ENCODE data around the gene FBXL5.
A peak's percentile ranks its signal among the peaks of the same experiment; 100 is the strongest.
"Not testable (repeated sequence)": the region's sequence is repeated elsewhere in the genome, so short reads cannot be mapped to it uniquely, and the experiment has no call there.

Gene FBXL5

DNA sequence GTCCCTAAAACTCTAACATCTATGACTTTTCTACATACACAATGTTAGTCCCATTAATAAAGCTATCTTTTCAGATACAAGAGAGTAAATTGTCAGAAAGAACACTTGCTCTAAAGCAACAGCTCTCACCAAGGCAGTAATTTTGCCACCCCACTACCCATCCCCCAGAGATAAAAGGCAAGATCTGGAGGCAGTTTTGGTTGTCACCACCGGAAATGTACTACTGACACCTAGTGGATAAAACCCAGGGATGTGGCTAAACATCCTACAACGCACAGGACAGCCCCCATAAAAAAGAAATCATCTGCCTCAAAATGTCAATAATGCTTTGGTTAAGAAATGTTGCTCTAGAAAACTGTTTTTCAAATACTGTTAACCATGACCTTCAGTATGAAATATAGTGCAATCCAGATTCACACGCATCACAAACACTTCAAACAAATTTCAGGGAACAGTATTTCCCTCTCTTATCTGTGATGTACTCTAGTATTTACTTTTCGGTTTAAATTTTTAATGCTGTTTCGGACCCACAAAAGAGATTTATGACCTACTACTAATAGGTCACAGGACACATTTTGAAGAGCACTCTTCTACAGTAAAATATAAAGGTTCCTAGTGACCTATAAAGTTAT, 5.1 kb downstream of the FBXL5 start:
- peak; percentile 60 for DNase-seq

DNA sequence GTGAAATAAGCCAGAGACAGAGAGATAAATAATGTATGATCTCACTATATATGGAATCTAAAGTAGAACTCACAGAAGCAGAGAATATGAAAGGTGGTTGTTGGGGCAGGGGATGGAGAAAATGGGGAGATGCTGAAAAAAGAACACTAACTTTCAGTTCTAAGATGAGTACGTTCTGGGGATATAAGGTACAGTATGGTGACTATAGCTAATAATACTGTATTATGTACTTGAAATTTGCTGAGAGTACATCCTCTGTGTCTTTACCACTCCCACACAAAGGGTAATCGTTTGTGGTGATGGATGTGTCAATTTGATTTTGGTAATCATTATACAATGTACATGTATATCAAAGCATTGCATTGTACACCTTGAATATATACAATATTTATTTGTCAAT, 6.6 kb downstream of the FBXL5 start:
- no peak for DNase-seq

DNA sequence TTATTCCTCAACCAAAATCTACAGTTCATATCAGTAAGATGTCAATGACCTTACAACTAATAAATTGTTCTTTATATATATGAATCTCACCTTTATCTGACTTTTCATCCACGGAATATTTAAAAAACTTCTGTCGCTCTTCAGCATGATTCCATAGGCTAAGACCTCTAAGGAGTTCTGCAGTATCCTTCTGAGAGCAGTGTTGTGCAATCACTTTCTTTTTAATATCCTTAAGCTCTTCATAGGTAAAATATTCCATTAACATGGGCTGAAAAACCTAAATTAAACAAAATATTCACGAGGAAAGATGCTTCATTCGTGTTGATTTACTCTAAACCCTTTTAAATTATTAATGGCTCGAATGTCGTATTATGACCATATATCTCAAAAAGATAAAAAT, 16.7 kb downstream of the FBXL5 start:
- no peak for DNase-seq

DNA sequence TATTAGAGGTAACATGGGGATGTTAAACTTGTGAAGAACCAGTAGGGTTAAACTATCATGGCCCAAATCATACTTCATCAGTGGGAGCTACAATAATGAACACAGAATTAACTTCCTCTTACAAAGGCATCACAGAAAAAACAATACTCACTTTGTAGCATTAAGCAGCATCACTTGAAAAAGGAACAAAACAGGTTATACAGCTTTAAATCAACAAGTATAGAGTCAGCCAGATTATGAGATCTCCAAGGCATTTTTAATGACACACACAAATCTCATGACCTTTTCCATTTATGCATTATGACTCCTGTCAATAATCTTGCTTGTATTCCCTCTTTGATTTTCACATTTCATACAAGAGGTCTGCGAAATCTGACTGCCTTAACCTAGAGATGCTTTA, 18.3 kb downstream of the FBXL5 start:
- no peak for DNase-seq

DNA sequence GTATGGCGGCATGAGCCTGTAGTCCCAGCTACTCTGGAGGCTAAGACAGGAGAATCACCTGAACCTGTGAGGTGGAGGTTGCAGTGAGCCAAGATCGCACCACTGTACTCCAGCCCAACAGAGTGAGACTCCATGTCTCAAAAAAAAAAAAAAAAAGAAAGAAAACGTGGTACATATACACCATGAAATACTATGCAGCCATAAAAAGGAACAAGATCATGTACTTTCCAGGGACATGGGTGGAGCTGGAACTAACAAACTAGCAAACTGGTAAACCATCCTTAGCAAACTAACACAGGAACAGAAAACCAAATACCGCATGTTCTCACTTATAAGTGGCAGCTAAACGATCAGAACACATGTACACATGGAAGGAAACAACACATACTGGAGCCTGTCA, 37.8 kb downstream of the FBXL5 start:
- not testable (repeated sequence) for DNase-seq

DNA sequence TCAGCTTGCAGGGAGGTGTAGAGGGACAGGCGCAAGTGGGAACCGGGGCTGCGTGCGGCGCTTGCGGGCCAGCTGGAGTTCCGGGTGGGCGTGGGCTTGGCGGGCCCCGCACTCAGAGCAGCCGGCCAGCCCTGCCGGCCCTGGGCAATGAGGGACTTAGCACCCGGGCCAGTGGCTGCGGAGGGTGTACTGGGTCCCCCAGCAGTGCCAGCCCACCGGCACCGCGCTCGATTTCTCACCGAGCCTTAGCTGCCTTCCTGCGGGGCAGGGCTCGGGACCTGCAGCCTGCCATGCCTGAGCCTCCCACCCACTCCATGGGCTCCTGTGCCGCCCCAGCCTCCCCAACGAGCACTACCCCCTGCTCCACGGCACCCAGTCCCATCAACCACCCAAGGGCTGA, 40.3 kb downstream of the FBXL5 start:
- not testable (repeated sequence) for DNase-seq

DNA sequence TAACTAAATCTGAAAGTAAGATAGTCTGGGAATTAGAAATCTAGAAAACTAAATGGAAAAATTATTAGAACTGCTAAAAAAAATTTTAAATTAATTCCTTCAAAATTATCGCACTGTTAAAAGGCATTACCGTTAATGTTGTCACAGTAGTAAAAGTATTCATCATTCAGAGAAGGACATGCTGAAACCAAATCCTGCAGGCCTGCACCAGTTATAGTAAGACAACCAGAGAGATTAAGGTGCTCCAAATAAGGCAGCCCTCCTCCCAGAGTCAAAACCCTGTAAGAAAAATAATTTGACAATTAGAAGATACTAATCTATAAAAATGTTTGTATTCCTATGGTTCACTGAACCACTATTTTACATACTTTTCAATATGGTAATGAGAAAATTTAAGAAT, 43.0 kb downstream of the FBXL5 start:
- no peak for DNase-seq

DNA sequence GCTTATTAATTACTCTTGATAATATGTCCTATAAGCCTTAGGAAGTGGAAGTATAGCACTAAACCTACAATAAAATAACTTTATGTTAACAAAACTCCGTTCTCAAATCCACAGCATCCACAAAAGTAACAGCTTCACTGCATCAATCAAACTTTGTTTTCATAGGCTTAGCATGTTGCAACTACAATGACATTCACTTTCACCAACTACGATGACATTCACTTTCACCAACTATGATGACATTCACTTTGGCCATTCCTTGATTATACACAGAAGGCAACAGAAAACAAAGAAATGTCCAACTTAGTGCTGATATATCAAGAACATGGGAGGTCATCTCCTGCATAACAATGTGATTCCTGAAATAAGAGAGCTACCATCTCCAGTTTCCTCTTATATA, 44.3 kb downstream of the FBXL5 start:
- DNase-seq: no peak

DNA sequence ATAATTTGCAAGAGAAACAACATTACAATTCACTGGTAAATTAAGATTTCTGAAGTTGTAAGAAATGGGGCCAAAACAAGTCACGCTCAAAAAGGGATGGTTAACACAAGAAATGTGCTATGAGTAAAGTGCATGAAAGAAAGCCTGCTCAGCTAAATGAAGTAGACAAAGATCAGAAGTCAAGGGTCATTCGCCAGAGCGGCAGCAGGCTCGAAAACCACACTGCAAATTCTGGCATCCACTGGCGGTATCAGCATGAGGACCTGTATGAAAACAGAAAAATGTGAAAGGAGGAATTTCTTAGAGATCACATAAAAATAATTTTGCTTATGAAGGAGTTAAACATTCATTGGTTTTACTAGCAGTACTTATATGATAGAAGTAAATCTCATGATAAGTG, 49.6 kb downstream of the FBXL5 start:
- no peak for DNase-seq

DNA sequence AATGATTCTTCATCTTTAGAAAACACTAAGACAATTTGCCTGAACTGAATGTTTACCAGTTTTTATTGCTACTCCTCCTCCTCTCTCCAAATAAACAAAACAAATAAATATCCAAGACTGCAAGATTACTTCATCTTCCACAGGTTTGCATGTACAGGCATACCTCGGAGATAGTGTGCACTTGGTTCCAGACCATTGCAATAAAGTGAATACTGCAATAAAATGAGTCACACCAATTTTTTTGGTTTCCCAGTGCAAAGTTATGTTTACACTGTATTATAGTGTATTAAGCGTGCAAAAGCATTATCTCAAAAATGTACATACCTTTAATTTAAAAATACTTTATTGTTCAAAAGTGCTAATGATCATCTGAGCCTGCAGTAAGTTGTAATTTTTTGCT, 53.3 kb downstream of the FBXL5 start:
- DNase-seq: no peak

DNA sequence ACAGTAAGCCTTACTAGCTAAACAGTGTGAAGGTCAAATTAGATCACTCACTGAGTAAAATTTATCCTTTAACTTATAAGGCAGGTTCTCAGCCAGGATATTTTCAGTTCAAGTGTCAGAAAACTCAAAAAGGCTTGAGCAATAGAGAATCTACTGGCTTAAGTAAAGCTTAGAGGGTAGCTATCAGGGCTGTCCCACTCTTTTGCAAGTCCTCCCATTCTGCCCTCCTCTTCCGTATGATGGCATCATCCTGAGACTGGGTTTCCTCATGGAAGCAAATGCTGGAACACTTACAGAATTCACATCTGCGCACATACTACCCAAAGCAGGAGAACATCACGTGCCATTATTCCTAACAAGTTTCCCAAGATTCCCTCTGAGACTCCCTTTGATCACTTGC, 55.0 kb downstream of the FBXL5 start:
- DNase-seq: no peak

DNA sequence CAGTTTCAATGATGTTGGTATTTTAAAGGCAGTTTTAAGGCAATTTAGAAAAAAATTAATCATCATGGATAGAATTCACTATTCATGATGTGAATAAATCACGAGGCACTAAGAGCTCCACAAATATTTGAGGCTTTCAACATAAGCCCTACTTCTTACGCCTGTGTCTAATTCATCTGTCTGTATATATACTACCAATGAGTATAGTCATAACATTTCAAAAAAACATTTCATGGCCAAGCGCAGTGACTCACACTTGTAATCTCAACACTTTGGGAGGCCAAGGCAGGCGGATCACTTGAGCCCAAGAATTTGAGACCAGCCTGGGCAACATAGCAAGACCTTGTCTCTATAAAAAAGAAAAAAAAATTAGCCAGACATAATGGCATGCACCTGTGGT, 56.5 kb downstream of the FBXL5 start:
- DNase-seq: no peak

DNA sequence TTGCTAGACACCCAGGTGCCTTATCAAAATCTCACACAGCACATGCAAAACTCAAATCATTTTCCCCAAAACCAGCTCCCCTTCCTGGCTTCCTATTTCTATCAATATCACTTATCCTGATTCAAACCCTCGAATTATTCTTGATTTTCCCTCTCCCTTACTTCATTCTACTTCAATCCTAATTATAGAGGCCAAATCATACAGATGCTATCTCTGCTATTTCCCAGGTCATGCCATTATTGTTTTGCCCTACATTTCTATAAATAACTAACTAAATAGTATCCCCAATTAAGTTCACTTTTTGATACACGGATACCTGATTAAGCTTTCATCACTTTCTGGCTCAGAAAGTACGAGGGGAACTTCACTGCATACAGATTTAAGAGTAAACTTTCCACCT, 62.4 kb downstream of the FBXL5 start:
- DNase-seq: no peak

DNA sequence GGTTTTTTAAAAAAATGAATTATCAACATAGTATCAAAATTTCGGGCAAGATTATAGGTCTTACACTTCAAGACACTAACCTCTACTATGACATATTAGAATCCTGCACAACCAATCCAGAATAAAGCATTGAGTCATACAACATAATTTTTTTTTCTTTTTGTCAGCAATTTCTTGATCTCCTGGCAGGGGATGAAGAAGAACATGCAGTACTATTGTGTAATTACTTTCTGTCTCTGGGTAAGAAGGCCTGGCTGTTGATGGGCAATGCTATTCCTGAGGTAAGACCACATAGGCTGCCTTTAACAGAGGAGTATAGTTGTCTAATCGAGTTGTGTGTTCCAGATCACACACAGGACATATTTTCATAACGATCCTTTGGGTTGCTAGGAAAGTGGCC, 67.5 kb downstream of the FBXL5 start:
- DNase-seq: no peak

DNA sequence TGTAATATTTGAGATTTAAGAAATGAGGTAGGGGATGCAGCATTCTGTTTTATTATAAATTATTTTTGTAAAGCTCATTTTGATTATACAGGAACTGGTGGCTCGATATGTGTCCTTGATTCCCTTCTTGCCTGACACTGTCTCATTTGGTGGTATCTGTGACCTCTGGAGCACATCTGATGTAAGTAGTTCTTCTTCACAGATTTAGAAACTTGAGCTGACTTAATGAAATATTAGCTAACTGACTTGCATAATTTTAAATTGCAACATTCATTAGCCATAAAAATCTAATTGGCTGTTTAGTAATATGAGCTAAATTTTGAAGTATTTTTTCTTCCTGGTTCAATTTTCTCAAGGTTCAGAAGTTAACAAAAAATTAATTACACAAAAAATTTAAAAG, 69.1 kb downstream of the FBXL5 start:
- no peak for DNase-seq

DNA sequence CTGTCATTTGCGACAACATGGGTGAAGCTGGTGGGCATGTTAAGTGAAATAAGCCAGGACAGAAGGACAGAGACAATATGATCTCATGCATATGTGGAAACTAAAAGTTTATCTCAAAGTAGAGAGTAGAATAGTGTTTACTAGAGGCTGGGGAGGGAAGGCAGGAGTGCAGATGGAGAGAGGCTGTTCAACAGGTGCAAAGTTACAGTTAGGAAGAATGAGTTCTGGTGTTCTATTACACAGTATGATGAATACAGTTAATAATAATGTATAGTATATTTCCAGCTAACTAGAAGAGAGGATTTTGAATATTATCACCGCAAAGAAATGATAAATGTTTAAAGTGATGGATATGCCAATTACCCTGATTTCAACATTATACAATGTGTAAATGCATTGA, 69.8 kb downstream of the FBXL5 start:
- no peak for DNase-seq

DNA sequence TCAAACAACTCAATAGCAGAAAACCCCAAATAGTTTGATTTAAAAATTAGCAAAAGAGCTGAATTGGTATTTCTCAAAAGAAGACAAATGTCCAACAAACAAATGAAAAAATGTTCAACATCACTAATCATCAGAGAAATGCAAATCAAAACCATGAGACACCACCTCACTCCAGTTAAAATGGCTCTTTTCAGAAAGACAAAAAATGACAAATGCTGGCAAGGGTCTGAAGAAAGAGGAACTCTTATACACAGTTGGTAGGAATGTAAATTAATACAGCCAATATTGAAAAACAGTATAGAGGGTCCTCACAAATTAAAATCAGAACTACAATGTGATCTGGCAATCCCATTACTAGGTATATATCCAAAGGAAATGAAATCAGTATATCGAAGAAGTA, 70.4 kb downstream of the FBXL5 start:
- DNase-seq: no peak

DNA sequence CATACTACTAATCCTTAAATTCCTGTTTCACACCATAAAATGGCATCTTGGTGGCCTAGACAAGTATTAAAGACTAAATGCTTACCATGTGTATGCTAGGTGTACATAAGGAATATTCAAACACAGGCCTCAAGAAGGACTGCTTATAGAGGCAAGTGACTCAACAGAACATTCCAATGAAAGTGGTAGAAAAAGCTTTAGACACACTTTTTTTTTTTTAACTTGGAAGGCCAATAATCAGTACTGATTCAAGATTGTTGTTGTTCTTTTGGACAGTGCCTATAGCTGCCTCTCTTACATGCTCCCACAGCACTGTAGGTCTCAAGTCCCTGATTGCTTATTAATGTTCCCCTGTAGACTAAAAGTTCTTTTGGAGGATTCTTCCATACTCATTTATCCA, 77.6 kb downstream of the FBXL5 start:
- no peak for DNase-seq

DNA sequence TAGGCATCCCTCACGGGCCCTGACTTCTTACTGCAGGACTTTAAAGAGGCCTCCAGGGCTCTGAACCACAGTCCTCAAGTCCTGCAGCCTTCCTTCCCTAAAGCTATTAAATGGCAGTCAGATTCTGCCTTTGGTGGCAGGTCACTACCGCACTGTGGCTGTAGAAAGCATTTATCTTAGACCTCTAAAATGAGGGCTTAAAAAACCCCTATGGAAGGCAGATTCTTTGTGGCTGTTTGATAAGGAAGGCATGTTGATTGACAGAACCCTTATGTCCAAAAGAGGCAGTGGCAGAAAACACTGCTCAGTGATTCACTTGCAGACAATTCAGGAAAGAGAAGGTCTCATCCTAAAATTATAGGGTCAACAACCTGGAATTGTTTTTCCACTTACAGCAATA, 79.2 kb downstream of the FBXL5 start:
- no peak for DNase-seq

DNA sequence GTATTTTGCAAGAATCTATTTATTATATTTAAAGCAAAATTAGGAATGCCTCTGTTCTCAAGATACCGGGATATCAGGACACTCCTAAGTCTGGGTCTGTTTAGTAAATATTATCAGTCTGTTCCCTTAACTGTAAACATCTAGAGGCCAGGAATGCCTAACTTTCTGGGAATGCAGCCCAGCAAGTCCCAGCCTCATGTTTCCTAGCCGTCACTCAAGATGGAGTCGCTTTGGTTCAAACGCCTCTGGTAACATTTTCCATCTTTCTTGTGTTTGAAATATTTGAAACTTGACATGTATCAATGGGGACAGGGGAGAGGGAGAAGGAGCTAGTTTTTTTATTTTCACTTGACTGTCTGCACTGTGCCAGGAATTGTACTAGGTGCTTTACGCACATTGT, 85.4 kb downstream of the FBXL5 start:
- no peak for DNase-seq

DNA sequence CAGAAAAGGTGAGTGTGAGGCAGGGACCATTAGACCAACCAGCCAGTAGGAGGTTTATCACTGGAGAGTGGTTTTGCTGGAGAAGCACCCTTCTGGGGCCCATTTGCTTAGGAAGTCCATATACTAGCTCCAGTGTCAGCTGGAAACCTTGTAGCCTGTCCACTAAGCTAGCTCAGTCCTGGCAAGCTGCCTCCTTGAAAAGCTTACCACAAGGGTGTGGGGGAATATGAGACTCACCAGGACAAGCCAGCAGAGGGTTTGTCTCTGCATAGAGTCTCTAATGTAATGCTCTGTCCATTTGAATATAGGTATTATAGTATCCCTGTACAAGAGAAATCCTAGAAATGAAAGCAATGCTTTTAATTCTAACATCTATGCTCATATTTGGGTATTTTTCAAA, 86.3 kb downstream of the FBXL5 start:
- no peak for DNase-seq

DNA sequence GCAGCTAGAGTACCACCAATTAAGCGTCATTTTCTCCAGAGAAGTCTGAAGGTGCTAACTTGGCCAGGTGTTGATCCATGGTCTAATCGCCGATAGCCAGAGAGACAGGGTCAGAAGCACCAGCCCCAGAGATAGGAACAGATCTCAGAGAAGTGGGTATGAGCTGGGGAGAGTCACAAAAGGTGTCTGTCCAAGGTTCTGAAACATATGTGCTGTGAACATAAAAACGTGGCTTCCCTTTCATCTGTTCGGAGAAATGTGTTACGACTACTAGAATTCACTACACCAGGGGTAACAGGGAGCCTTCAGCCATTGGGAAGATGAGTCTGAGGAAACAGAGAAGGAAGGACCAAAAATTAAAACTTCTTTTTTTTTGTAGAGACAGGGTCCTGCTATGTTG, 91.3 kb downstream of the FBXL5 start:
- DNase-seq: no peak

DNA sequence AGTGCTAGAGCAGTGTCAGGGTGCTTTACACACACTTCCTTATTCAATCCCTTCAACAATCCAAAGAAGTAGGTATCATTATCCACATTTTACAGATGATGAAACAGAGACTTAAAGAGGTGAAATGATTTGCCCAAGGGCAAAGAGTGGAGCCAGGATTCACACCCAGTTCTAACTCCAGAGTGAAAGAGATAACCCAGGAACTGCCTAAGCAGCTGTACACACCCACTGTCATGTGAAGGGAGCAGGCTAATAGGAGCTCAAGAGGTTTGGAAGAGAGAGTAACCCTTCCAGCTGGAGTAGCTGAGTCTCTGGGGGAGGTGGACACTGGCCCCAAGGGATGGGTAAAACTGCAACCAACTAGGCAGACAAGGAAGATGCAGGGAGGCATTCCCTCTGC, 92.5 kb downstream of the FBXL5 start:
- no peak for DNase-seq

DNA sequence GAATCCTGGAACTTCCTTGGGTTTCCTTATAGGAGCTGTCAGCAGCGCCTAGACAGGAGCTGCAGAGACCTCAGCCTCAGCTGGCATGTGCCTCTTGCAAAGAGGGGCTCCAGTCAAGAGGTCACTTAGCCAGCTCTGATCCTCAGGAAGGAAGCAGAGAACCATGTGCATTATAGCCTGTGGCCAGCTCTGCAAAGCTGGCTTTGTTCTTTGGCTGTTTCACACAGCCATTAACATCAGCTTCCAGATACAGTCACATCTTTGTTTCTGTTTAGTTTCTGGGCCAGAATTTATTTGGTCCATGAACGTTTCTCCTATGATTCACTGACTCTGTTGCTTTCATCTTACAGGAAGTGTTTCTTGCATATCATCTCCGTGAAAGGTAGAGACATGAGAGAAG, 93.0 kb downstream of the FBXL5 start:
- DNase-seq: no peak

DNA sequence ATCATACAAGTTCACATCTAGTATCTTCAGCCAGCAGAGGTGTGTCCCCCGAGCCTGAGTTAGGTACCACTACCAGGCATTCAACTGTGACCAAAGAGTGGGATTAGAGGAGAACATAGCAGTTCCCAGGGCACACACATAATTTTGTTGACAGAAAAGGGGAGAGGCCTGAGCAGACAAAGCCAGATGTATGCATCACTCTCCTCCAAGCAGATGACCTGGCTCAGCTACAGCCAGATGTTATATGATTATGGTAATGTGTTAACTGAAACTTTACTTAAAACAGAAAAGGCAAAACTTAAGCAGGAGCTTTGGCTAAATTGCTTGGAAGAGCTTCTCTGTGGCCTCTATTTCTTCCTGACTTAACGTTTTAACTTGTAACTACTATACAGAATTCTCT, 96.6 kb downstream of the FBXL5 start:
- DNase-seq: no peak
